ENCODE results near the gene RASGRF1.

Gene RASGRF1

GRCh38 chr15:78950902-78951840, 139.4 kb downstream of the RASGRF1 start:
- TF ChIP-seq HDGF (IDR thresholded peaks at IDR 0.05; ENCODE audit: borderline replicate concordance) (no peak), BHLHE40 (IDR thresholded peaks at IDR 0.05; ENCODE audit: borderline replicate concordance) (no peak), FOXM1 (IDR thresholded peaks at IDR 0.05; ENCODE audit: borderline replicate concordance) (no peak), NFRKB (IDR thresholded peaks at IDR 0.05) (no peak)
- no peak for DNase-seq (ENCODE audit: extremely low spot score)
- CTCF ChIA-PET, result no interaction called here
- POLR2A ChIA-PET, result no interaction called here

- TF ChIP-seq PKNOX1 (IDR thresholded peaks at IDR 0.05) (no peak), FOXA1 (IDR thresholded peaks at IDR 0.05) (no peak), SP1 (IDR thresholded peaks at IDR 0.05) (no peak), ZNF384 (IDR thresholded peaks at IDR 0.05) (no peak), NFRKB (IDR thresholded peaks at IDR 0.05) (no peak), CTBP1 (IDR thresholded peaks at IDR 0.05; ENCODE audit: borderline replicate concordance) (no peak), ELF4 (IDR thresholded peaks at IDR 0.05) (no peak), BHLHE40 (IDR thresholded peaks at IDR 0.05; ENCODE audit: borderline replicate concordance) (no peak), LEF1 (IDR thresholded peaks at IDR 0.05; ENCODE audit: borderline replicate concordance) (no peak), FOXM1 (IDR thresholded peaks at IDR 0.05; ENCODE audit: borderline replicate concordance) (no peak), SUZ12 (IDR thresholded peaks at IDR 0.05) (no peak), ARNT (IDR thresholded peaks at IDR 0.05) (no peak), FOXK2 (IDR thresholded peaks at IDR 0.05) (no peak), HDGF (IDR thresholded peaks at IDR 0.05; ENCODE audit: borderline replicate concordance) (no peak), L3MBTL2 (conservative IDR thresholded peaks at IDR 0.05) (no peak)
- ChIA-PET CTCF (no interaction called here), POLR2A (no interaction called here)
- no peak for DNase-seq (ENCODE audit: extremely low spot score)
Observed at GRCh38 chr15:78950343-78950742, 140.2 kb downstream of the RASGRF1 start.

GRCh38 chr15:78949461-78949860, 141.1 kb downstream of the RASGRF1 start:
- DNase-seq (ENCODE audit: extremely low spot score), result no peak
- TF ChIP-seq ARNT (IDR thresholded peaks at IDR 0.05) (no peak), FOXK2 (IDR thresholded peaks at IDR 0.05) (no peak), FOXA1 (IDR thresholded peaks at IDR 0.05) (no peak), LEF1 (IDR thresholded peaks at IDR 0.05; ENCODE audit: borderline replicate concordance) (no peak), CTBP1 (IDR thresholded peaks at IDR 0.05; ENCODE audit: borderline replicate concordance) (no peak), FOXM1 (IDR thresholded peaks at IDR 0.05; ENCODE audit: borderline replicate concordance) (no peak), PKNOX1 (IDR thresholded peaks at IDR 0.05) (no peak), SUZ12 (IDR thresholded peaks at IDR 0.05) (no peak)
- CTCF ChIA-PET, result no interaction called here
- POLR2A ChIA-PET, result no interaction called here

- no peak for DNase-seq (ENCODE audit: extremely low spot score)
- ChIA-PET CTCF (interaction anchor here (1.6 kb wide), 1 partner anchor 32 kb away, joined by 5 read pairs; no protein-coding TSS in a partner anchor), POLR2A (no interaction called here)
- no peak for TF ChIP-seq BHLHE40 (IDR thresholded peaks at IDR 0.05; ENCODE audit: borderline replicate concordance)
- no peak for TF ChIP-seq PKNOX1 (IDR thresholded peaks at IDR 0.05)
- no peak for TF ChIP-seq FOXK2 (IDR thresholded peaks at IDR 0.05)
- no peak for TF ChIP-seq TARDBP (IDR thresholded peaks at IDR 0.05)
Observed at GRCh38 chr15:78947506-78947905, 143.1 kb downstream of the RASGRF1 start.

GRCh38 chr15:78946493-78946892, 144.1 kb downstream of the RASGRF1 start:
- ChIA-PET POLR2A (no interaction called here), CTCF (interaction anchor here (1.6 kb wide), 1 partner anchor 33 kb away, joined by 5 read pairs; no protein-coding TSS in a partner anchor)
- no peak for TF ChIP-seq FOXM1 (IDR thresholded peaks at IDR 0.05; ENCODE audit: borderline replicate concordance)
- TF ChIP-seq L3MBTL2 (conservative IDR thresholded peaks at IDR 0.05), result no peak
- TF ChIP-seq CTBP1 (IDR thresholded peaks at IDR 0.05; ENCODE audit: borderline replicate concordance), result no peak
- TF ChIP-seq ZNF384 (IDR thresholded peaks at IDR 0.05), result no peak
- TF ChIP-seq NFRKB (IDR thresholded peaks at IDR 0.05), result no peak
- no peak for TF ChIP-seq FOXK2 (IDR thresholded peaks at IDR 0.05)
- TF ChIP-seq LEF1 (IDR thresholded peaks at IDR 0.05; ENCODE audit: borderline replicate concordance), result no peak
- no peak for DNase-seq (ENCODE audit: extremely low spot score)

GRCh38 chr15:78944669-78945407, 145.7 kb downstream of the RASGRF1 start, which contains the start of gene CTSH:
Gene CTSH, minus strand, starts transcription at chr15:78945046. Its CDS starts 65 bp downstream, at chr15:78944981.
- CTCF ChIA-PET, result interaction anchor here (1.2 kb wide), 1 partner anchor 83 kb away, joined by 3 read pairs; no protein-coding TSS in a partner anchor
- TF ChIP-seq LEF1 (IDR thresholded peaks at IDR 0.05; ENCODE audit: borderline replicate concordance) (no peak), L3MBTL2 (conservative IDR thresholded peaks at IDR 0.05) (peak; percentile 99)
- peak; percentile 91 for DNase-seq (ENCODE audit: extremely low spot score)
- POLR2A ChIA-PET, result no interaction called here
